CD4-positive, alpha-beta memory T cell (primary cell): ENCODE data around the gene TOGARAM2. TPM values are rescaled to one million over a fixed set of nuclear protein-coding genes. Genes with fewer than 3 reads are reported as not detected.

Experiments used
- CTCF ChIA-PET: fragments of 350-600 bp; sonication (Branson Sonifier 250); formaldehyde crosslinking; loops from one replicate; lab custom pipeline; 2021; ENCODE audit warnings: inconsistent platforms; ENCODE audit not compliant: partially characterized antibody; lab: Charles Lee
- POLR2A ChIA-PET: fragments of 350-600 bp; sonication (Branson Sonifier 250); formaldehyde crosslinking; loops from one replicate; lab custom pipeline; 2021; ENCODE audit not compliant: partially characterized antibody; lab: Charles Lee
- DNase-seq, 5 donors: peaks; one replicate each; pipeline versions ENCODE4 v3.0.0 to v3.0.0-alpha.2; 2020 to 2022; ENCODE audit warnings: mixed read lengths in 1 of 5
- H3K27ac ChIP-seq: one replicate; pipeline ENCODE4 v1.7.0; 2013; ENCODE audit warnings: low read depth, low read length
- H3K27me3 ChIP-seq: 2 replicates; pipeline ENCODE4 v1.7.0; 2013; ENCODE audit warnings: mild to moderate bottlenecking, low read length, moderate library complexity; ENCODE audit not compliant: insufficient read depth
- H3K36me3 ChIP-seq: 2 replicates; pipeline ENCODE4 v1.7.0; 2013; ENCODE audit warnings: mild to moderate bottlenecking, low read length, moderate library complexity; ENCODE audit not compliant: insufficient read depth
- H3K4me1 ChIP-seq: 2 replicates; pipeline ENCODE4 v1.7.0; 2013; ENCODE audit warnings: mild to moderate bottlenecking, low read length, moderate library complexity; ENCODE audit not compliant: insufficient read depth
- H3K4me3 ChIP-seq, 2 donors: one replicate each; pipeline ENCODE4 v1.7.0; 2013; ENCODE audit warnings: low read length in 2 of 2, mild to moderate bottlenecking in 1 of 2
- H3K9me3 ChIP-seq, 2 donors: one replicate each; pipeline ENCODE4 v1.7.0; 2013; ENCODE audit warnings: low read length in 2 of 2, control low read depth in 1 of 2; ENCODE audit not compliant: control insufficient read depth in 1 of 2
- H3K27ac Mint-ChIP-seq, 7 donors: one replicate each; pipeline ENCODE4 v1.8.0; 2020 to 2021; ENCODE audit warnings: mixed read lengths in 7 of 7, mild to moderate bottlenecking in 6 of 7, inconsistent platforms in 3 of 7, moderate library complexity in 3 of 7
- H3K27me3 Mint-ChIP-seq, 2 donors: one replicate each; pipeline ENCODE4 v1.8.0; 2020 to 2021; ENCODE audit warnings: mixed read lengths in 2 of 2
- H3K36me3 Mint-ChIP-seq, 2 donors: one replicate each; pipeline ENCODE4 v1.8.0; 2020 to 2021; ENCODE audit warnings: mixed read lengths in 2 of 2, inconsistent platforms in 1 of 2, mild to moderate bottlenecking in 1 of 2
- H3K4me1 Mint-ChIP-seq, 4 donors: one replicate each; pipeline ENCODE4 v1.8.0; 2020 to 2021; ENCODE audit warnings: mixed read lengths in 4 of 4, mild to moderate bottlenecking in 1 of 4
- H3K4me3 Mint-ChIP-seq, 8 donors: one replicate each; pipeline ENCODE4 v1.8.0; 2020 to 2021; ENCODE audit warnings: mixed read lengths in 8 of 8, mild to moderate bottlenecking in 7 of 8, moderate library complexity in 6 of 8, inconsistent platforms in 3 of 8
- H3K9me3 Mint-ChIP-seq, 8 donors: one replicate each; pipeline ENCODE4 v1.8.0; 2020 to 2021; ENCODE audit warnings: mixed read lengths in 8 of 8, mild to moderate bottlenecking in 5 of 8, inconsistent platforms in 3 of 8, moderate library complexity in 1 of 8
- intact Hi-C: fragments of 100-400 bp; cut with micrococcal nuclease; formaldehyde crosslinking; loops from one replicate; pipeline ENCODE4 v1.15.1; 2023
- polyA plus RNA-seq, 2 donors: library from polyadenylated mRNA; unstranded; fragments of 300-500 nt; fragmentation: Illumina TruSeq; gene quantifications; one replicate each; pipeline ENCODE4 v1.2.3, GENCODE V29; 2021
- total RNA-seq, 2 experiments: library from RNA; stranded (reverse); gene quantifications; one replicate each; pipeline ENCODE4 v1.2.3, GENCODE V29; 2021

TOGARAM2 gene
- total and polyA plus RNA-seq, 4 experiments from 2014 or later, result 0.46 to 2.7 (median 1.7) TPM

DNA sequence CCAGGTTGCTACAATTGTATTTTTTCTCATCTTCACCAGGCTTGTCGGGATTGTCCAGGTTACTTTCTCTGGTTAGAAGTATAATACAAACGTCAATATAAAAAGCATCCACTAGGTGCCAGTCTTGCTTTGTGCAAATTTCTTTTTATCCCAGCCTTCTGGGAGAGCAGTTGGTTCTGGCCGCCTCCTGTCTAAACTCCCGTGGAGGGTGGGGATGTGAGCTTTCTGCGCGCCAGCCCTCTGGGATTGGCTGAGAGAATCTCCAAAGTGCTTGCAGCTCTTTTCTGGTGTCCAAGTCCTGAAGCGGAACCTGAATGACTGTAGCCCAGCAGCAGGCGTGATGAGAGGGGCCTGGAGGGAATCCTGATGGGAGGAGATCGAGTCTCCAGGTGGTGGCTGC, 22.4 kb upstream of the TOGARAM2 start:
- no peaks in the 10 kb centered on the region for H3K27me3 Mint-ChIP-seq
- CTCF ChIA-PET, result interaction anchor here (0.7 to 4.9 kb wide), 28 partner anchors 9 to 350 kb away, joined by 3 to 38 read pairs (median 4); no protein-coding TSS in a partner anchor
- no peaks in the 10 kb centered on the region for H3K9me3 Mint-ChIP-seq
- no peaks in the 10 kb centered on the region for H3K27me3 ChIP-seq
- H3K27ac ChIP-seq, result no peak overlapping the region
- H3K4me1 ChIP-seq, result peaks cover 10% of the 10 kb centered on the region
- H3K36me3 ChIP-seq, result no peaks in the 10 kb centered on the region
- peak overlapping the region in 1 of 7 donors; percentile 7 for H3K27ac Mint-ChIP-seq
- intact Hi-C loops, result loop anchor here (1.0 to 10.0 kb wide), 6 partner anchors 57 to 394 kb away; no protein-coding TSS in a partner anchor
- DNase-seq, result peak in 4 of 5 donors; percentile 51 to 67 (median 64)
- POLR2A ChIA-PET, result interaction anchor here (1.1 to 1.8 kb wide), 2 partner anchors 53 to 57 kb away, joined by 4 to 9 read pairs; no protein-coding TSS in a partner anchor
- no peaks in the 10 kb centered on the region for H3K9me3 ChIP-seq
- peaks cover 0 to 10% (median 5%) of the 10 kb centered on the region in 4 donors for H3K4me1 Mint-ChIP-seq
- H3K4me3 ChIP-seq, result no peak overlapping the region
- no peak overlapping the region for H3K4me3 Mint-ChIP-seq
- no peaks in the 10 kb centered on the region for H3K36me3 Mint-ChIP-seq

DNA sequence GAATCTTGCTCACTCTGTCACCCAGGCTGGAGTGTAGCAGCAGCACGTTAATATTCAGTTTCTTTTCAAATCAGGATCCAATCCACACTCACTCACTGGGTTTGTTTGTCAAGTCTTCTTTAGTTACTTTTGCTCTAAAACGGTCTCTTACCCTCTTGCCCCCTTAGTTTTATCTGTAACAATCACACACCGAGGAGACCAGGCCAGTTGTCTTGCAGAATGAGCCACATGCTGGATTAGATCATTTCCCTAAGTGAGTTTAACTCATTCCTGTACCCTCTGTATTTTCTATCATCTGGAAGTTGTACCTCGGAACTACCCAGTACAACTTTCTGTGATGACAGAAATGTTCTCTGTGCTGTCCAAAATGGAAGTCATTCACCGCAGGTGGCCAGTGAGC, 20.7 kb upstream of the TOGARAM2 start:
- Mint-ChIP-seq H3K4me3 (no peak overlapping the region), H3K9me3 (no peaks in the 10 kb centered on the region), H3K4me1 (peaks cover 0 to 10% (median 5%) of the 10 kb centered on the region in 4 donors), H3K27me3 (no peaks in the 10 kb centered on the region), H3K36me3 (no peaks in the 10 kb centered on the region), H3K27ac (peak overlapping the region in 3 of 7 donors; percentile 10 to 48 (median 41))
- no peaks in the 10 kb centered on the region for H3K36me3 ChIP-seq
- intact Hi-C loops, result no loop called here
- no peaks in the 10 kb centered on the region for H3K9me3 ChIP-seq
- H3K4me3 ChIP-seq, result no peak overlapping the region
- H3K4me1 ChIP-seq, result peaks cover 10% of the 10 kb centered on the region
- H3K27ac ChIP-seq, result no peak overlapping the region
- CTCF ChIA-PET, result interaction anchor here (1.3 to 4.9 kb wide), 8 partner anchors 19 to 241 kb away, joined by 3 to 38 read pairs (median 4); no protein-coding TSS in a partner anchor
- H3K27me3 ChIP-seq, result no peaks in the 10 kb centered on the region
- DNase-seq, result no peak
- POLR2A ChIA-PET, result no interaction called here

DNA sequence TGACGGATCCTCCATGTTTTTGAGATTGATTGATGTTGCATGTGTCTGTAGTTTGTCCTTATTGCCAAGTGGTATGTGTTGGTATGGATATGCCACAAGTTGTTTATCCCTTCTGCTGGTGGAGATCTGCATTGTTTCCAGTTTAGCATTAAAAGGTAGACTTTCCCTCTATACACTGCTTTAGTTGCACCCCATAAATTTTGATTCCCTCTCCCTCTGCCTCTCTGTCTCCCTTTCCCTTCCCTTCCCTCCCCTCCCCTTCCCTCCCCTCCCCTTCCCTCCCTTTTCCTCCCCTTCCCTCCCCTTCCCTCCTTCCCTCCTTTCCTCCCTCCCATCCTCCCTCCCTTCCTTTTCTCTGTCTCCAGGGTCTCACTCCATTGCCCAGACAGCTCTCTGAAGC, 18.6 kb upstream of the TOGARAM2 start:
- Histone ChIP-seq H3K36me3 (no peaks in the 10 kb centered on the region), H3K27me3 (no peaks in the 10 kb centered on the region), H3K4me3 (no peak overlapping the region), H3K27ac (no peak overlapping the region), H3K9me3 (no peaks in the 10 kb centered on the region), H3K4me1 (peaks cover 6% of the 10 kb centered on the region)
- Mint-ChIP-seq H3K36me3 (no peaks in the 10 kb centered on the region), H3K4me3 (no peak overlapping the region), H3K4me1 (peaks cover 0 to 9% (median 2%) of the 10 kb centered on the region in 4 donors), H3K27me3 (no peaks in the 10 kb centered on the region), H3K9me3 (no peaks in the 10 kb centered on the region), H3K27ac (peak overlapping the region in 1 of 7 donors; percentile 29)
- intact Hi-C loops, result no loop called here
- ChIA-PET CTCF (interaction anchor here (4.9 kb wide), 1 partner anchor 49 kb away, joined by 36 read pairs; no protein-coding TSS in a partner anchor), POLR2A (no interaction called here)
- DNase-seq, result no peak

DNA sequence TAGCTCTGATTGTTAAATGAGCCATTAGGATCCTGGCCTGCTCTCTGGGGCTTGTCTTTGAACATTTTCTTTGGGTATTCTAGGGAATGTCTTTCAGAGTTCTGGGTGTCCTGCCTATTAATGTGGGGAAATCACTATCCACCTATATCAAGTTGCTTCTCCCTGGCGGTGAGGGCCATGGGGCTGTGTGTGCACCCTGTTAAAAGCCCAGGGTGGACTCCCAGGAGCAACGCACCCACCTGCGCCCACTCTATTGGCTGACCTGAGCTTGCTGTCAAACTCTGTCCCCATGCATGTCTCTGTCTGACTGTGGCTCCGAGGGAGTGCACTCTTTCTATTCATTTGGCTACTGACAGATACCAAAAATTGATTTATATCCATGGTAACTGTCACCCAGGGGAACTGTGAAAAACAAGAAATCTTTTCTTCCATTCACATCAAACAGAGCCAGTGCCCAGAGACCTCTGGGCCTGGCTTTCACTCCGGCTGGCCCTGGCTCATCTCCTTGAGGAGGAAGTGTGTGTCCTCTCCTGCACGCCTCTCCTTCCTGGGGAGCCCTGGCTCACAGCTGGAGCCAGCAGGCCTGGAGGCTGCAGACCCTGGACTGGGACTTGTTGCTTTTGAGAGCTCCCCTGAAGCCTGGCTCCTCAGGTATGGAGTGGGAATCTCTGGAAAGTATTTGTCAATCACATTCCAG, 10.5 kb upstream of the TOGARAM2 start:
- Mint-ChIP-seq H3K27me3 (no peaks in the 10 kb centered on the region), H3K9me3 (peaks cover 0 to 4% (median 0%) of the 10 kb centered on the region in 8 donors), H3K36me3 (no peaks in the 10 kb centered on the region), H3K27ac (no peak overlapping the region), H3K4me3 (no peak overlapping the region), H3K4me1 (peaks cover 5 to 7% (median 6%) of the 10 kb centered on the region in 4 donors)
- Histone ChIP-seq H3K27ac (no peak overlapping the region), H3K4me1 (peaks cover 8% of the 10 kb centered on the region), H3K9me3 (no peaks in the 10 kb centered on the region), H3K27me3 (no peaks in the 10 kb centered on the region), H3K36me3 (no peaks in the 10 kb centered on the region), H3K4me3 (no peak overlapping the region)
- no peak for DNase-seq
- intact Hi-C loops, result no loop called here
- POLR2A ChIA-PET, result no interaction called here
- CTCF ChIA-PET, result interaction anchor here (1.4 kb wide), 1 partner anchor 11 kb away, joined by 7 read pairs; no protein-coding TSS in a partner anchor

DNA sequence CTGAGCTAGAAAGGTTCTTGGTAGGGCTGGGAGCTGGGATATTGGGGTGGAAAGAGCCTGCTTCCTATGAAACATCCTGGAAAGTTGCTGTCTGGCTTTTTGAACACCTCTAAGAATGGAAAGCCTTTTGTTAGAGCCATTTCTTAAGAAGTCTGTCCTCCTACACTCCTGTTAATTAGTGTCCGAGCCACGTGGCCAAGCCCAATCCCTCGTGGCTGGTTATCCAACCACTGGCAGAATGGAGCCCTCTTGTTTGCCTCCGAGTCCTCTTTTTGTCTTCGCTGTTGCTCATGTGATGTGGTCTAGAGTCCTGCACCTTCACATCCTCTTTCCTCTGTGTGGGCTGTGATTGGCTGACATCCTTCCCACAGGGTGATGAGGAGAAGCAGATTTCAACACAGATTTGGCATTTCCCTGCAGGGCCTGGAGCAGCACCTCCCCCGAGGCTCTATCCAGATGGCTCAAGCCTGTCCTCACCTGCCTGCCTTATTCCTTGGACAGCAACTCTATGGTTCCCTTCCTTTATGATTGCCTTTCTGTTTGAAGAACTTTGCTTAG, 8.2 kb upstream of the TOGARAM2 start:
- no peaks in the 10 kb centered on the region for H3K36me3 Mint-ChIP-seq
- no peaks in the 10 kb centered on the region for H3K27me3 Mint-ChIP-seq
- H3K27me3 ChIP-seq, result no peaks in the 10 kb centered on the region
- no peaks in the 10 kb centered on the region for H3K9me3 ChIP-seq
- intact Hi-C loops, result no loop called here
- peak overlapping the region in 3 of 7 donors; percentile 29 to 83 (median 46) for H3K27ac Mint-ChIP-seq
- peaks cover 8% of the 10 kb centered on the region for H3K4me1 ChIP-seq
- H3K4me1 Mint-ChIP-seq, result peaks cover 5 to 7% (median 6%) of the 10 kb centered on the region in 4 donors
- CTCF ChIA-PET, result interaction anchor here (1.6 kb wide), 1 partner anchor 43 kb away, joined by 6 read pairs; no protein-coding TSS in a partner anchor
- H3K36me3 ChIP-seq, result no peaks in the 10 kb centered on the region
- no peak overlapping the region for H3K4me3 ChIP-seq
- H3K4me3 Mint-ChIP-seq, result peak overlapping the region in 2 of 8 donors; percentile 24 to 32
- DNase-seq, result peak in 1 of 5 donors; percentile 8
- H3K27ac ChIP-seq, result no peak overlapping the region
- POLR2A ChIA-PET, result no interaction called here
- peaks cover 0 to 4% (median 0%) of the 10 kb centered on the region in 8 donors for H3K9me3 Mint-ChIP-seq

DNA sequence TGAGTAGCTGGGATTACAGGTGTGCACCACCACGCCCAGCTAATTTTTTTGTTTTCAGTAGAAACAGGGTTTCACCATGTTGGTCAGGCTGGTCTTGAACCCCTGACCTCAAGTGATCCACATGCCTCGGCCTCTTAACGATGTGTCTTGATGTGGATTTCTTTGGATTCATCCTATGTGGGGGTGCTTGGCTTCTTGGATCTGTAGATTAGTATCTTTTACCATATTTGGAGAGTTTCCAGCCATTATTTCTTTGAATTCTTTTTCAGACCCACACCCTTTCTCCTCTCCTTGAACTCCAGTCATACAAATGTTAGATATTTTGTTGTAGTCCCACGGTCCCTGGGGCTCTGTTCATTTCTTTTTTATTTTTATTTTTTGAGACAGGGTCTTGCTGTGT, 6.8 kb upstream of the TOGARAM2 start:
- intact Hi-C loops, result no loop called here
- H3K9me3 Mint-ChIP-seq, result peaks cover 0 to 4% (median 0%) of the 10 kb centered on the region in 8 donors
- H3K4me3 Mint-ChIP-seq, result no peak overlapping the region
- peaks cover 5 to 7% (median 6%) of the 10 kb centered on the region in 4 donors for H3K4me1 Mint-ChIP-seq
- no peak overlapping the region for H3K4me3 ChIP-seq
- no peak overlapping the region for H3K27ac Mint-ChIP-seq
- H3K9me3 ChIP-seq, result no peaks in the 10 kb centered on the region
- H3K27me3 ChIP-seq, result no peaks in the 10 kb centered on the region
- no peak overlapping the region for H3K27ac ChIP-seq
- H3K36me3 Mint-ChIP-seq, result no peaks in the 10 kb centered on the region
- CTCF ChIA-PET, result no interaction called here
- peaks cover 8% of the 10 kb centered on the region for H3K4me1 ChIP-seq
- no peak for DNase-seq
- H3K27me3 Mint-ChIP-seq, result no peaks in the 10 kb centered on the region
- POLR2A ChIA-PET, result no interaction called here
- no peaks in the 10 kb centered on the region for H3K36me3 ChIP-seq

DNA sequence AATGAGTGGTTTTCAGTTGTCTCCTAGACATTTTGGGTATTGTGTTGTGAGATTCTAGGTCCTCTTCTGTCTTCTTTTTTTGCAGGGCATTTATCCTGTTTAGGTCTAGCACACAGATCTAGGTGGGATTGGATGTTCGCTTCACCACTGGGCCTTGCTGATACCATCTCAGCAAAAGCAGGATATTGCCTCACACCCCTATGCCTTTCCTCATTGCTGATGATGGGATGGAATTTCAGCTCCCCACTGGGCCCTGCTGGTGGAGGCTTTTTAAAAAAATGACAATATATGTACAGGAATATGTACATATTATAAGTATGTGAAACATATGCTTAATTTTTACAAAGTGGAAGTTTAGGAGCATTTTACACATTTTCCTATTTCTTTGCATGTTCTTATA, 5.4 kb upstream of the TOGARAM2 start:
- Mint-ChIP-seq H3K4me3 (no peak overlapping the region), H3K36me3 (no peaks in the 10 kb centered on the region), H3K4me1 (peaks cover 5 to 7% (median 6%) of the 10 kb centered on the region in 4 donors), H3K27ac (no peak overlapping the region), H3K27me3 (no peaks in the 10 kb centered on the region), H3K9me3 (peaks cover 0 to 4% (median 0%) of the 10 kb centered on the region in 8 donors)
- DNase-seq, result no peak
- Histone ChIP-seq H3K4me1 (peaks cover 8% of the 10 kb centered on the region), H3K9me3 (no peaks in the 10 kb centered on the region), H3K27me3 (no peaks in the 10 kb centered on the region), H3K4me3 (no peak overlapping the region), H3K36me3 (no peaks in the 10 kb centered on the region), H3K27ac (no peak overlapping the region)
- CTCF ChIA-PET, result interaction anchor here (1.5 kb wide), 1 partner anchor 17 kb away, joined by 5 read pairs; no protein-coding TSS in a partner anchor
- POLR2A ChIA-PET, result no interaction called here
- intact Hi-C loops, result no loop called here
